Osteocyte (in vitro differentiated cells): ENCODE measurements around the gene TLE2. TPM values are rescaled to one million over a fixed set of nuclear protein-coding genes. Genes with fewer than 3 reads are reported as not detected.
"Not testable (repeated sequence)": the region's sequence is repeated elsewhere in the genome, so short reads cannot be mapped to it uniquely, and the experiment has no call there.

Source experiments
- DNase-seq: peaks from one replicate; pipeline ENCODE4 v3.0.0; 2021; ENCODE audit warnings: mixed read lengths; ENCODE audit not compliant: unreplicated experiment; ENCODE audit errors: extremely low spot score
- H3K27ac Mint-ChIP-seq: one replicate; pipeline ENCODE4 v1.8.0; 2021; ENCODE audit warnings: mild to moderate bottlenecking, mixed read lengths; ENCODE audit not compliant: unreplicated experiment
- H3K27me3 Mint-ChIP-seq: one replicate; pipeline ENCODE4 v1.8.0; 2021; ENCODE audit warnings: mixed read lengths; ENCODE audit not compliant: unreplicated experiment
- H3K36me3 Mint-ChIP-seq: one replicate; pipeline ENCODE4 v1.8.0; 2021; ENCODE audit warnings: mixed read lengths; ENCODE audit not compliant: unreplicated experiment
- H3K4me1 Mint-ChIP-seq: one replicate; pipeline ENCODE4 v1.8.0; 2021; ENCODE audit warnings: mixed read lengths; ENCODE audit not compliant: unreplicated experiment
- H3K4me3 Mint-ChIP-seq: one replicate; pipeline ENCODE4 v1.8.0; 2021; ENCODE audit warnings: mild to moderate bottlenecking, moderate library complexity, mixed read lengths; ENCODE audit not compliant: unreplicated experiment
- H3K9me3 Mint-ChIP-seq: one replicate; pipeline ENCODE4 v1.8.0; 2021; ENCODE audit warnings: mixed read lengths; ENCODE audit not compliant: unreplicated experiment
- CTCF ChIP-seq: fragments of 200-600 bp; sonication (generic); IDR thresholded peaks from 2 replicates; pipeline ENCODE4 v1.5.0; 2021; ENCODE audit warnings: antibody characterized with exemption, mild to moderate bottlenecking, moderate library complexity
- total RNA-seq: library from RNA; stranded (reverse); gene quantifications from 2 replicates; pipeline ENCODE4 v1.2.1, GENCODE V29; 2021

TLE2 gene
- total RNA-seq, 1 donor from 2014 or later: 13.2 TPM

DNA sequence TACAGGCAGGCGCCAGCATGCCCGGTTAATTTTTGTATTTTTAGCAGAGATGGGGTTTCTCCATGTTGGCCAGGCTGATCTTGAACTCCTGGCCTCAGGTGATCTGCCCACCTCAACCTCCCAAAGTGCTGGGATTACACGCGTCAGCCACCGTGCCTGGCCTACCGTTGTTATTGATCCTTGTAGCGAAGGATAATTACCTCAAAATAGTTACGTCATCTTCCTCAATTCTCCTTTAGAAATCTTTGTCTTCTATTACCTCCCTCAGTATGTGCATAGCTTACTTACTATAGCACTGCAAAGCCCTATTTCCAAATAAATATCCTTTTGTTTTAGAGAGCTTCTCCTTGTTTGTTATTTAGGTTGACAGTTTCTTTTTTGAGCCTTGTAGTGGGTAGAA lies 61.1 kb downstream of the TLE2 start:
- H3K9me3 Mint-ChIP-seq: no peaks in the 10 kb centered on the region
- H3K36me3 Mint-ChIP-seq: no peaks in the 10 kb centered on the region
- no peak for TF ChIP-seq CTCF
- no peak overlapping the region for H3K27ac Mint-ChIP-seq
- H3K4me3 Mint-ChIP-seq: no peak overlapping the region
- no peaks in the 10 kb centered on the region for H3K4me1 Mint-ChIP-seq
- no peaks in the 10 kb centered on the region for H3K27me3 Mint-ChIP-seq
- DNase-seq: no peak

DNA sequence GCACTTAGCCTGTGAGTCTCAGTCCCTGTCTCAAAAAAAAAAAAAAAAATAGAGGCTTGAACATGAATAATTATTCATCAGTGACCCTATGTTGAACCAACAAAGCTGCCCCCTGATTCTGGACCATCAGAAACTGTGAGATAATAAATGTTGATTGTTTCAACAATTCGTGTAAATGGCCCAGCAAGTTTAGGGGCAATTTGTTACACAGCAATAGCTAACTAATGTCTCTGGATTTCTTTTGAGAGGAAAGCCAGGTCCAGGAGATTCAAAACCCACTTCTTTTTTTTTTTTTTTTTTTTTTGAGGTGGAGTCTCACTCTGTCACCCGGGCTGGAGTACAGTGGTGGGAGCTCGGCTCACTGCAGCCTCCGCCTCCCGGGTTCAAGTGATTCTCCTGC lies 64.2 kb downstream of the TLE2 start:
- H3K36me3 Mint-ChIP-seq: no peaks in the 10 kb centered on the region
- H3K27ac Mint-ChIP-seq: no peak overlapping the region
- no peak overlapping the region for H3K4me3 Mint-ChIP-seq
- TF ChIP-seq CTCF: no peak
- no peak for DNase-seq
- H3K9me3 Mint-ChIP-seq: no peaks in the 10 kb centered on the region
- H3K27me3 Mint-ChIP-seq: no peaks in the 10 kb centered on the region
- peaks cover 5% of the 10 kb centered on the region for H3K4me1 Mint-ChIP-seq

GRCh38 chr19:2963631-2964030 lies 65.4 kb downstream of the TLE2 start:
- H3K4me3 Mint-ChIP-seq, H3K4me1 Mint-ChIP-seq, H3K27ac Mint-ChIP-seq, H3K36me3 Mint-ChIP-seq, H3K9me3 Mint-ChIP-seq, H3K27me3 Mint-ChIP-seq, DNase-seq: not testable (repeated sequence)

DNA sequence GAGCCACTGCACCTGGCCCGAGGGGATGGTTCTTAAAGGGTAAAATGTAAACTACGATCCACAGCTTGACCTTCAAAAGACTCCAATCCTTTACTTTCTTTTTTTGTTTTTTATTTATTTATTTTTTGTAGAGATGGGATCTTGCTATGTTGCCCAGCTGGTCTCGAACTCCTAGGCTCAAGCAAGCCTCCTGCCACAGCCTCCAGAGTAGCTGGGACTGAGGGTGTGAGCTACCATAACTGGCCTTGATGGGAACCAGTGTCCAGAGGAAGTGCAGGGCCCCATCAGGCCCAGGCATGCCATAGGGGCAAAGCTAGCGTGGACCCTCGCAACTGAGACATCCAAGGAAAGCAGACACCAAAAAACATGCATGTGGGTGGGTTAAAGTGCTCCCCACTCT lies 66.0 kb downstream of the TLE2 start:
- peaks cover 7% of the 10 kb centered on the region for H3K27me3 Mint-ChIP-seq

DNA sequence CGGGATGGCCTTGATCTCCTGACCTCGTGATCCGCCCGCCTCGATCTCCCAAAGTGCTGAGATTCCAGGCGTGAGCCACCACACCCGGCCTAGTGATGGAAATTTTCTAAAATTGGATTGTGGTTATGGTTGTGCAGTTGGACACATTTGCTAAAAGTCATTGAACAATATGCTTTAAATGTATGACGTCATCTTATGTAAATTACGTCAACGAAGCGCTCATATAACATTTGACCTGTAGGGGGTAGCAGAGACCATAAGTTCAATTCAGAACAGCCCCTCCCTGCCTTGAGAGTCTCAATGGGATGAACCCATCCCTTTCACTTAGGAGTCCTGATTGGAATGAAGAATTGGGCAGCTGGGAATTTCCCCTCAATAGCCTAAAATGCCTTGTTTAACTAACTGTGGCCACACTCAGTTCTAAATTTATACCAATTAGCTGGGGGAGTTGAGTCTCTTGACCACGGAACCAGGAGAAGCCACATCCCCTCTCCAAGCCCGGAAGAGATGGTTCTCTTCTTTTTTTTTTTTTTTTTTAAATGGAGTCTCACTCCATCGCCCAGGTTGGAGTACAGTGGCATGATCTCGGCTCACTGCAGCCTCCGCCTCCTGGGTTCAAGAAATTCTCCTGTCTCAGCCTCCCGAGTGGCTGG lies 66.9 kb downstream of the TLE2 start:
- no peak overlapping the region for H3K27ac Mint-ChIP-seq
- DNase-seq: peak; percentile 86
- peak overlapping the region; percentile 44 for H3K4me3 Mint-ChIP-seq
- no peaks in the 10 kb centered on the region for H3K36me3 Mint-ChIP-seq
- peak; percentile 81 for TF ChIP-seq CTCF
- peaks cover 7% of the 10 kb centered on the region for H3K27me3 Mint-ChIP-seq
- H3K9me3 Mint-ChIP-seq: no peaks in the 10 kb centered on the region
- peaks cover 5% of the 10 kb centered on the region for H3K4me1 Mint-ChIP-seq

More for the DNA sequence above, 66.0 kb downstream of the TLE2 start:
- H3K27ac Mint-ChIP-seq: no peak overlapping the region
- H3K4me3 Mint-ChIP-seq: no peak overlapping the region
- TF ChIP-seq CTCF: no peak
- H3K36me3 Mint-ChIP-seq: no peaks in the 10 kb centered on the region
- peaks cover 5% of the 10 kb centered on the region for H3K4me1 Mint-ChIP-seq
- H3K9me3 Mint-ChIP-seq: no peaks in the 10 kb centered on the region
- no peak for DNase-seq
